Measurements from ENCODE around the gene ATP9A. TPM values are rescaled to one million over a fixed set of nuclear protein-coding genes. Genes with fewer than 3 reads are reported as not detected.
A peak's percentile ranks its signal among the peaks of the same experiment; 100 is the strongest.

Gene ATP9A
- total RNA-seq, 2 donors from 2014 or later, result 19.5 to 23.4 TPM

DNA sequence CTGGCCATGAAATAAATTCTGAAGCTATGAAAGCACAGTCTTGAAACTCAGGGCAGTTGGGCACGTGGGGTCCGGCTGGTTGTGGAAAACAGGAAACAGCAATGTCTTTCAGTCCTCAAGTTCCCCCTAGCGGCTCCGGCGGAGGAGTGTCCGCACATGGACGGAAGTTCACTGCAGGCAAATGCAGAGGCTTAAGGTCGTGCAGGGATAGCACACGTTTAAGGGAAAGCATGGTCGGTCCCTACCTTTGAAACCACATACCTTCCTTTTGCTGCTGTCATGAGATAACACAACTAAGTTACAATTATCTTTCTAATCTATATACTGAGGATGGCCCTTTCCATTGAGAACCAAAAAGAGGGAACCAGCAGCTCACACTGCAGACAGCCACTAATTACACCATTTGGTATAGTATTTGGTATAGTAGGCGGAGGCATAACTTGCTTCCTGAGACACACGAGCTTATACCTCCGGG lies 173.1 kb downstream of the ATP9A start:
- DNase-seq (ENCODE audit: low spot score), result peak; percentile 96

DNA sequence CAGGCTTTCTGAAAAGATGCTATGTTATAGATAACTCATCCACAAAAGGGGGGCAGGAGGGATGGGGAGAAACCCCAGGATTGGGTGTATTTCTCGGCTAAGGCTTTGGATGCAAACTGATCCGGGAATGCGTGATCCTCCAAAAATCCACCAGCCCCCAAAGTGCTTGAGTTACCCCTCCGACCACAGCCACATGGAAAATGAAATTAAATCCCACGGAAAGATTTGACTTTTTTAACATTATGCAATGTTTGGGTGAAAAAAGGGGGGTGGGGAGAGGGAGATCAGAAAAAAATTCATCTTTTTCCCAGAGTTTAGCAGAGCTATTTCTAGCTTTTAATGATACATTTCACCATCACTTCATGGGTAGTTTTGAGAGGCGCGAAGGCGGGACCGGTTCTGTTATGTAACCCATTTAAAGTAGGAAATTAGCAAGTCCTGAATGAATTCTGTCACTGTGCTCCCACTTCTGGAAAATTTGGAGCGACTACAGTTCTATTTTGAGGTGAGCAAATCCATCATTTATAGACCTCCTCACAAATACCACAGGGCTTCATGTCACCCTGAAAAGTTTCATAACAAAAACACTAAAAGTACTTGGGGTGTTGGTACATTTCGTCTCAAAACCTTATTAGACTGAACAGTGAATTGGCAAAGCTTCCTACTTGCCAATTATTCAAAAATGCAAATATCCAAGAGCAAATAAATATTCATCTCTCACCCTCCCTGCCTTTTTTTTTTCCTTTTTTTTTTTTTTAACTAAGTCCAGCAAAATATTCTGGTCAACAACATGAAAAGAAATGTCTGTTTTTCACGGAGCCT lies 173.7 kb downstream of the ATP9A start:
- H3K27me3 ChIP-seq, result no peaks in the 10 kb centered on the region
- no peaks in the 10 kb centered on the region for H3K9me3 ChIP-seq
- peaks cover 0 to 15% of the 10 kb centered on the region in 2 donors for H3K4me1 ChIP-seq
- DNase-seq (ENCODE audit: low spot score), result peak; percentile 65
- no peak for TF ChIP-seq CTCF (IDR thresholded peaks at IDR 0.05)
- H3K4me3 ChIP-seq, result no peak overlapping the region
- H3K36me3 ChIP-seq, result no peaks in the 10 kb centered on the region
- peak overlapping the region in 1 of 2 donors; percentile 16 for H3K27ac ChIP-seq

More for the DNA sequence above, 173.1 kb downstream of the ATP9A start:
- Histone ChIP-seq H3K36me3 (no peaks in the 10 kb centered on the region), H3K9me3 (no peaks in the 10 kb centered on the region), H3K27me3 (no peaks in the 10 kb centered on the region), H3K4me3 (no peak overlapping the region), H3K27ac (no peak overlapping the region), H3K4me1 (peaks cover 0 to 15% of the 10 kb centered on the region in 2 donors)
- TF ChIP-seq CTCF (IDR thresholded peaks at IDR 0.05), result peak; percentile 71 to 95

- H3K4me3 ChIP-seq, result no peak overlapping the region
- H3K9me3 ChIP-seq, result no peaks in the 10 kb centered on the region
- no peak for DNase-seq (ENCODE audit: low spot score)
- H3K27me3 ChIP-seq, result no peaks in the 10 kb centered on the region
- TF ChIP-seq CTCF (IDR thresholded peaks at IDR 0.05), result no peak
- H3K4me1 ChIP-seq, result peaks cover 0 to 15% of the 10 kb centered on the region in 2 donors
- no peak overlapping the region for H3K27ac ChIP-seq
- H3K36me3 ChIP-seq, result no peaks in the 10 kb centered on the region
Observed at GRCh38 chr20:51593584-51593983, 174.6 kb downstream of the ATP9A start.

DNA sequence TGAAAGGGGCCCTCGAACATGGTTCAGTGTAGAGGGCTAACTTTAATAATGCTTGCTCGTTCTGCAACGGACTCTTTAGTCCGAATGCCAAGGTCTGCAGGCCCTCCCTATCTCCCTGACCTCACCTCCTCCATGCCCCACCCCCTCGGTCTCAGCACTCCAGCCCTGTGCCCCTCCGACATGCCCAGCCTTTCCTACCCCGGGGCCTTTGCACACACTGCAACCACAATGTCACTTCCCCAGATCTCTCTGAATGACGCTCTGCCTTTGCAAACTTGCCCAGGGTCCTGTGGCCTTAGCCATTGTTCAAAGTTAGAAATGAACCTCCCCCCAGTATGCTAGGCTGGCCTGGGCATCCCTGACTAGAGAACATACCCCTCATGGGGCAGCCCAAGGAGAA lies 175.6 kb downstream of the ATP9A start:
- DNase-seq (ENCODE audit: low spot score), result no peak
- H3K27me3 ChIP-seq, result no peaks in the 10 kb centered on the region
- H3K36me3 ChIP-seq, result no peaks in the 10 kb centered on the region
- no peak overlapping the region for H3K4me3 ChIP-seq
- TF ChIP-seq CTCF (IDR thresholded peaks at IDR 0.05), result no peak
- no peak overlapping the region for H3K27ac ChIP-seq
- H3K4me1 ChIP-seq, result peaks cover 0 to 15% of the 10 kb centered on the region in 2 donors
- H3K9me3 ChIP-seq, result no peaks in the 10 kb centered on the region

DNA sequence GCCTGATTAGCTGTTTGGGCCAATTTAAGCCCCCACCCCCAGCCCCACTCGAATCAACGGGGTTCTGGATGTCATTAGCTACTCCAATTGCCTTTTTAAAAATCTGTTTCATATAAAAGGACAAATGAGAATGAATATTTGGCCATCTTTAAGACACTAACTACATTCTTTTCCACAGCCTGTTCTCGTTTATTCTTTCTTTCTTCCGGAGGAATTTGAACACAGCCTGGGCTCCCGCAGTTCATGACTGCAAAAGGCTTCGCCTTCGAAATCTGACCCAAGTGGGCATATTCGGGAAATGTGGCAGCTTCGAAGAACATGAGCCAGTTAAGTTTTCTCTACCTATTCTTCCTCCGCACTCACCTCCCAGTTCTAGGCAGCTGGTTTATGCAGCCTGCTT lies 176.3 kb downstream of the ATP9A start:
- Histone ChIP-seq H3K27ac (no peak overlapping the region), H3K4me1 (peaks cover 0 to 15% of the 10 kb centered on the region in 2 donors), H3K36me3 (no peaks in the 10 kb centered on the region), H3K9me3 (no peaks in the 10 kb centered on the region), H3K4me3 (no peak overlapping the region), H3K27me3 (no peaks in the 10 kb centered on the region)
- no peak for DNase-seq (ENCODE audit: low spot score)
- no peak for TF ChIP-seq CTCF (IDR thresholded peaks at IDR 0.05)

All from right atrium auricular region (tissue), 2 donors.